ENCODE results near the gene CDK11B.

DNA sequence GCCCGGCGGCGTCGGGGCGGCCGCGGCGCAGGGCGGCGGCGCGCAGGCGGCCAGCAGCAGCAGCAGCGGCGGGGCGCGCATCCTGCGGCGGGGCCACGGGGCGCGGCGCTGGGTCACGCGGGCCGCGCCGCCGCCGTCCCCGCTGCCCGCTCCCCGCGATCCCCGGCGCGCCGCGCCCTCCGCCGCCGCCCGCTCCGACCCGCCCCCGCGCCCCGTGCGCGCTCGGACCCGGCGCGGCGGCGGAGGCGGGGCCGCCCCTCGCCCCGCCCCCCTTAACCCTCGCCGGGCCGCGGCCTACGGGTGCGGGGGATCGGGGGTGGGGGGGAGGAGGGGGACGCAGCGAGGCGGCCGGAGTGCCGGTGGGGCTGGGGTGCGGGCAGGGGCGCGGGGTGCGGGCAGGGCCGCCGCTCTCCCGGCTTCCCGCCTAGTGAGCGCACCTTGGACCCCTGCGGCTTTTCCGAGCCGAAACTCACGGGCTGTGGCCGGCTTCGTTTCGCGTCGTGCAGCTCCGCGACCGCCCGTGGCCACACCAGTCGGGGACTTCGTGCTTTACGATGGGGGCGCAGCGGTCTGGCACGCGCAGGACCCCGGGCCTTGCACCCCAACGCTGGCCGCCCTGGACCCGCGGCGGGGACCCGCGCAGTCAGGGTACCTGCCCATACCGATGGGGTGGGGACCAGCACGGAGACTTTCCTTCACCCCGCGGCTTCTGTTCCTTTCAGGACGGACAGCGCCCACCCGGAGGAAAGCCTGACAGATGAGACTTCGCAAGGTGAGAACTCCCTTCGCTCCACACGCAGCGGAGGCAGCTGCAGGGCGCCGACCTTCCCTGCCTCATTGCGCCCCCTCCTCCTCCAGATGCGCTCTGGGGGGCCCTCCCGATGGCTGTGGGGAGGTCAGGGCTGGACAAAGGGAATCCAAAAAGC, 58.6 kb downstream of the CDK11B start, which contains the start of gene FNDC10:
- TF ChIP-seq, protein P1, sequence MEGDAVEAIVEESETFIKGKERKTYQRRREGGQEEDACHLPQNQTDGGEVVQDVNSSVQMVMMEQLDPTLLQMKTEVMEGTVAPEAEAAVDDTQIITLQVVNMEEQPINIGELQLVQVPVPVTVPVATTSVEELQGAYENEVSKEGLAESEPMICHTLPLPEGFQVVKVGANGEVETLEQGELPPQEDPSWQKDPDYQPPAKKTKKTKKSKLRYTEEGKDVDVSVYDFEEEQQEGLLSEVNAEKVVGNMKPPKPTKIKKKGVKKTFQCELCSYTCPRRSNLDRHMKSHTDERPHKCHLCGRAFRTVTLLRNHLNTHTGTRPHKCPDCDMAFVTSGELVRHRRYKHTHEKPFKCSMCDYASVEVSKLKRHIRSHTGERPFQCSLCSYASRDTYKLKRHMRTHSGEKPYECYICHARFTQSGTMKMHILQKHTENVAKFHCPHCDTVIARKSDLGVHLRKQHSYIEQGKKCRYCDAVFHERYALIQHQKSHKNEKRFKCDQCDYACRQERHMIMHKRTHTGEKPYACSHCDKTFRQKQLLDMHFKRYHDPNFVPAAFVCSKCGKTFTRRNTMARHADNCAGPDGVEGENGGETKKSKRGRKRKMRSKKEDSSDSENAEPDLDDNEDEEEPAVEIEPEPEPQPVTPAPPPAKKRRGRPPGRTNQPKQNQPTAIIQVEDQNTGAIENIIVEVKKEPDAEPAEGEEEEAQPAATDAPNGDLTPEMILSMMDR (optimal IDR thresholded peaks at IDR 0.05 in 1 of 3, IDR thresholded peaks at IDR 0.05 in 1 of 3, conservative IDR thresholded peaks at IDR 0.05 in 1 of 3; ENCODE audit: extremely low read depth in 1 of 3, insufficient read depth in 2 of 3, low read length in 3 of 3): no peak
- no peak for TF ChIP-seq EZH2 (IDR thresholded peaks at IDR 0.05; ENCODE audit: low read length)
